H9 (cell line): ENCODE data around the gene DUS1L. TPM values are rescaled to one million over a fixed set of nuclear protein-coding genes. Genes with fewer than 3 reads are reported as not detected.
A peak's percentile ranks its signal among the peaks of the same experiment; 100 is the strongest.

Source experiments
- DNase-seq: peaks from one replicate; pipeline ENCODE4 v3.0.0-alpha.2; 2017
- H2AFZ ChIP-seq: one replicate; pipeline ENCODE4 v1.6.1; 2013; ENCODE audit warnings: mild to moderate bottlenecking, low read length, control low read depth, moderate library complexity
- H2AK5ac ChIP-seq: 2 replicates; pipeline ENCODE4 v1.6.1; 2013; ENCODE audit warnings: low read length, control low read depth, mixed read lengths; ENCODE audit not compliant: insufficient read length
- H2BK120ac ChIP-seq: one replicate; pipeline ENCODE4 v1.6.1; 2013; ENCODE audit warnings: low read depth, mild to moderate bottlenecking, low read length, control low read depth, inconsistent platforms; ENCODE audit not compliant: poor library complexity, severe bottlenecking
- H2BK12ac ChIP-seq: 2 replicates; pipeline ENCODE4 v1.6.1; 2013; ENCODE audit warnings: low read length, control low read depth, mixed read lengths, low read depth; ENCODE audit not compliant: insufficient read length
- H2BK15ac ChIP-seq: 2 replicates; pipeline ENCODE4 v1.6.1; 2013; ENCODE audit warnings: low read depth, low read length, control low read depth
- H2BK20ac ChIP-seq: one replicate; pipeline ENCODE4 v1.6.1; 2013; ENCODE audit warnings: low read depth, mild to moderate bottlenecking, low read length, control low read depth, inconsistent platforms; ENCODE audit not compliant: poor library complexity, severe bottlenecking
- H2BK5ac ChIP-seq: 2 replicates; pipeline ENCODE4 v1.6.1; 2013; ENCODE audit warnings: low read length, control low read depth, mixed read lengths; ENCODE audit not compliant: insufficient read length
- H3K14ac ChIP-seq: 2 replicates; pipeline ENCODE4 v1.6.1; 2013; ENCODE audit warnings: low read length, control low read depth; ENCODE audit not compliant: insufficient read depth
- H3K18ac ChIP-seq: 2 replicates; pipeline ENCODE4 v1.6.1; 2013; ENCODE audit warnings: low read depth, mild to moderate bottlenecking, mixed read lengths, low read length, control low read depth; ENCODE audit not compliant: insufficient read length
- H3K23ac ChIP-seq: 2 replicates; pipeline ENCODE4 v1.6.1; 2013; ENCODE audit warnings: low read length, control low read depth, mixed read lengths, low read depth; ENCODE audit not compliant: insufficient read length
- H3K23me2 ChIP-seq: 2 replicates; pipeline ENCODE4 v1.6.1; 2013; ENCODE audit warnings: low read depth, mild to moderate bottlenecking, mixed read lengths, low read length, control low read depth; ENCODE audit not compliant: insufficient read length, poor library complexity, severe bottlenecking
- H3K27ac ChIP-seq: 2 replicates; pipeline ENCODE4 v1.5.1; 2013; ENCODE audit warnings: low read length, control low read depth, mixed read lengths, low read depth; ENCODE audit not compliant: insufficient read length
- H3K27me3 ChIP-seq: 2 replicates; pipeline ENCODE4 v1.6.1; 2013; ENCODE audit warnings: low read length, control low read depth, inconsistent platforms; ENCODE audit not compliant: insufficient read depth
- H3K4ac ChIP-seq: 2 replicates; pipeline ENCODE4 v1.6.1; 2013; ENCODE audit warnings: low read depth, mild to moderate bottlenecking, control low read depth, inconsistent platforms, low read length, moderate library complexity
- H3K4me1 ChIP-seq: 2 replicates; pipeline ENCODE4 v1.6.1; 2013; ENCODE audit warnings: low read length, control low read depth, inconsistent platforms; ENCODE audit not compliant: insufficient read depth
- H3K4me2 ChIP-seq: 2 replicates; pipeline ENCODE4 v1.6.1; 2013; ENCODE audit warnings: low read length, control low read depth, mixed read lengths; ENCODE audit not compliant: insufficient read length, insufficient read depth
- H3K56ac ChIP-seq: 2 replicates; pipeline ENCODE4 v1.6.1; 2013; ENCODE audit warnings: low read depth, mild to moderate bottlenecking, mixed read lengths, low read length, control low read depth; ENCODE audit not compliant: insufficient read length
- H3K79me1 ChIP-seq: 2 replicates; pipeline ENCODE4 v1.6.1; 2013; ENCODE audit warnings: low read depth, mild to moderate bottlenecking, moderate library complexity, low read length, control low read depth, inconsistent platforms; ENCODE audit not compliant: insufficient read depth, poor library complexity, severe bottlenecking
- H3K79me2 ChIP-seq: 2 replicates; pipeline ENCODE4 v1.6.1; 2013; ENCODE audit warnings: low read length, control low read depth, inconsistent platforms; ENCODE audit not compliant: insufficient read depth
- H3K9ac ChIP-seq: 2 replicates; pipeline ENCODE4 v1.6.1; 2013; ENCODE audit warnings: low read length, control low read depth, mixed read lengths; ENCODE audit not compliant: insufficient read length; ENCODE audit errors: extremely low read depth
- H3K9me3 ChIP-seq: one replicate; pipeline ENCODE4 v1.6.1; 2013; ENCODE audit warnings: low read depth, low read length, inconsistent platforms; ENCODE audit not compliant: control insufficient read depth
- H3T11ph ChIP-seq: one replicate; pipeline ENCODE4 v1.6.1; 2013; ENCODE audit warnings: mild to moderate bottlenecking, low read length, control low read depth, inconsistent platforms
- H4K20me1 ChIP-seq: one replicate; pipeline ENCODE4 v1.6.1; 2013; ENCODE audit not compliant: control insufficient read depth, insufficient read length, insufficient read depth
- H4K5ac ChIP-seq: 2 replicates; pipeline ENCODE4 v1.6.1; 2013; ENCODE audit warnings: low read depth, mild to moderate bottlenecking, mixed read lengths, low read length, control low read depth; ENCODE audit not compliant: insufficient read length
- H4K8ac ChIP-seq: replicated peaks from 2 replicates; pipeline ENCODE4 v1.6.1; 2013; ENCODE audit warnings: low read length, control low read depth, mixed read lengths, low read depth; ENCODE audit not compliant: insufficient read length
- H4K91ac ChIP-seq: 2 replicates; pipeline ENCODE4 v1.6.1; 2013; ENCODE audit warnings: low read depth, mild to moderate bottlenecking, moderate library complexity, mixed read lengths, low read length, control low read depth; ENCODE audit not compliant: insufficient read length
- H3K27ac Mint-ChIP-seq, 3 experiments: 2 replicates in 2 of 3; 3 replicates in 1 of 3; pipeline ENCODE4 v1.8.0; 2020 to 2021; ENCODE audit warnings: mixed read lengths in 3 of 3, mild to moderate bottlenecking in 1 of 3, moderate library complexity in 1 of 3
- H3K27me3 Mint-ChIP-seq: 2 replicates; pipeline ENCODE4 v1.8.0; 2021; ENCODE audit warnings: low read depth, mild to moderate bottlenecking, moderate library complexity, mixed read lengths
- H3K36me3 Mint-ChIP-seq, 3 experiments: 2 replicates in 2 of 3; 3 replicates in 1 of 3; pipeline ENCODE4 v1.8.0; 2020 to 2021; ENCODE audit warnings: low read depth in 3 of 3, mixed read lengths in 3 of 3; ENCODE audit not compliant: insufficient read depth in 1 of 3
- H3K4me1 Mint-ChIP-seq, 2 experiments: 2 replicates each; pipeline ENCODE4 v1.8.0; 2020; ENCODE audit warnings: mixed read lengths in 2 of 2
- H3K4me3 Mint-ChIP-seq, 2 experiments: 2 replicates in 1 of 2; 3 replicates in 1 of 2; pipeline ENCODE4 v1.8.0; 2020 to 2021; ENCODE audit warnings: mild to moderate bottlenecking in 2 of 2, mixed read lengths in 2 of 2, moderate library complexity in 1 of 2
- H3K9me3 Mint-ChIP-seq, 2 experiments: 2 replicates in 1 of 2; 3 replicates in 1 of 2; pipeline ENCODE4 v1.8.0; 2020; ENCODE audit warnings: mild to moderate bottlenecking in 2 of 2, mixed read lengths in 2 of 2, moderate library complexity in 1 of 2
- WGBS: extraction: QIAGEN DNeasy Blood & Tissue Kit; methylation state at CpG from one replicate; pipeline ENCODE4 v1.1.7; 2013; ENCODE audit warnings: missing lambda C conversion rate, low lambda C conversion rate, mixed read lengths; ENCODE audit not compliant: insufficient read length; ENCODE audit errors: extremely low coverage; 5-methylcytosine and 5-hydroxymethylcytosine counted together
- total RNA-seq: library from RNA; stranded (reverse); gene quantifications from 2 replicates; pipeline ENCODE4 v1.2.1, GENCODE V29; 2021
- TF ChIP-seq, protein P1 (sequence below): fragments of 200-600 bp; sonication (generic); conservative IDR thresholded peaks from 3 replicates; pipeline ENCODE4 v1.8.0; 2021; ENCODE audit warnings: antibody characterized with exemption, mild to moderate bottlenecking

The DUS1L gene
- total RNA-seq, 1 experiment from 2014 or later: 103 TPM

DNA sequence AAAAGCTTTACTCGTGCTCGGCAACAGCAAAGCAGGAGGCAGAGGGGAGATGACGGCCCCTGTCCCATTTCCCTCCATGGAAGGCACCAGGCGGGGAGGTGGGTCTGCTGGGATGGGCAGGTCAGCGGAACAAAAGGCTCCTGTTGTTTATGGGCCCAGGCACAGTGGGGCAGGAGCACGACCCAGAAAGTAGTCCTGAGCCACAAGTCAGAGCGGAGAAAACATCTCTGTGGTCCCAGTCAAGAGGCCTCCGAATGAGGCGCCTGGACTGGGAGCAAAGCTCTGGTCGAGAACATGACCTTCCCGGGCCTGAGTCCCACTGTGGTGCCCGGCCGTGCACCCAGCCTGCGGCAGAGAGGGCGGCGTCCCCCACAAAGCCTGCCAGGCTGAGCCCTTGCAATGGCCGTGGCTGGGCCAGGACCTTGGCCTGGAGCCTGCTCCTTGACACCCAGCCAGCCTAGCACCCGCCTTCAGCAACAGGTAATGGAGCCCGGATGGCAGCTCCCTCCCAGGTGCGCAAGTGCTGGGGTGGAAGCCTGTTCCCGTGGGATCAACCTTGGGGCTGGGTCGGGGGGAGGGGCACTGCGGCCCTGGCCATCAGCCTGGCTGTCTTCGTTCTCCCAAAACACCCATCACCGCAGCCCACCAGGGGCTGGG lies 17.6 kb downstream of the DUS1L start:
- peak overlapping the region in 1 of 3 experiments; percentile 49; a peak in 2 of 7 replicates for H3K27ac Mint-ChIP-seq
- TF ChIP-seq, protein P1, sequence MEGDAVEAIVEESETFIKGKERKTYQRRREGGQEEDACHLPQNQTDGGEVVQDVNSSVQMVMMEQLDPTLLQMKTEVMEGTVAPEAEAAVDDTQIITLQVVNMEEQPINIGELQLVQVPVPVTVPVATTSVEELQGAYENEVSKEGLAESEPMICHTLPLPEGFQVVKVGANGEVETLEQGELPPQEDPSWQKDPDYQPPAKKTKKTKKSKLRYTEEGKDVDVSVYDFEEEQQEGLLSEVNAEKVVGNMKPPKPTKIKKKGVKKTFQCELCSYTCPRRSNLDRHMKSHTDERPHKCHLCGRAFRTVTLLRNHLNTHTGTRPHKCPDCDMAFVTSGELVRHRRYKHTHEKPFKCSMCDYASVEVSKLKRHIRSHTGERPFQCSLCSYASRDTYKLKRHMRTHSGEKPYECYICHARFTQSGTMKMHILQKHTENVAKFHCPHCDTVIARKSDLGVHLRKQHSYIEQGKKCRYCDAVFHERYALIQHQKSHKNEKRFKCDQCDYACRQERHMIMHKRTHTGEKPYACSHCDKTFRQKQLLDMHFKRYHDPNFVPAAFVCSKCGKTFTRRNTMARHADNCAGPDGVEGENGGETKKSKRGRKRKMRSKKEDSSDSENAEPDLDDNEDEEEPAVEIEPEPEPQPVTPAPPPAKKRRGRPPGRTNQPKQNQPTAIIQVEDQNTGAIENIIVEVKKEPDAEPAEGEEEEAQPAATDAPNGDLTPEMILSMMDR: no peak
- Histone ChIP-seq H2BK120ac (no peak overlapping the region), H2BK5ac (no peak overlapping the region), H3K23me2 (no peaks in the 10 kb centered on the region), H3K79me1 (peaks cover 2% of the 10 kb centered on the region), H3K18ac (no peak overlapping the region), H3K14ac (no peak overlapping the region), H4K91ac (no peak overlapping the region), H3T11ph (no peak overlapping the region), H2AFZ (no peak overlapping the region), H4K20me1 (no peaks in the 10 kb centered on the region), H3K4me1 (no peaks in the 10 kb centered on the region; the same call in 1 of the 2 replicates), H3K79me2 (no peaks in the 10 kb centered on the region), H2BK20ac (no peak overlapping the region), H2BK15ac (no peak overlapping the region), H3K4ac (no peak overlapping the region), H3K23ac (no peak overlapping the region), H3K27me3 (no peaks in the 10 kb centered on the region), H3K9ac (no peak overlapping the region), H3K56ac (no peak overlapping the region), H3K4me2 (no peak overlapping the region), H3K27ac (no peak overlapping the region), H4K5ac (no peak overlapping the region), H2BK12ac (no peak overlapping the region), H4K8ac (no peak overlapping the region), H2AK5ac (no peak overlapping the region), H3K9me3 (no peaks in the 10 kb centered on the region)
- no peaks in the 10 kb centered on the region; the same call in 1 of the 2 replicates for H3K27me3 Mint-ChIP-seq
- WGBS: no CpG with 5 or more reads among the region's 25 CpGs
- H3K4me3 Mint-ChIP-seq: no peak overlapping the region
- DNase-seq: no peak
- H3K36me3 Mint-ChIP-seq: peaks cover 6 to 23% (median 21%) of the 10 kb centered on the region in 3 experiments; a peak in 6 of 7 replicates
- no peaks in the 10 kb centered on the region for H3K9me3 Mint-ChIP-seq
- H3K4me1 Mint-ChIP-seq: peaks cover 5 to 17% of the 10 kb centered on the region in 2 experiments; a peak in 2 of 4 replicates
